ENCODE results near the gene PREP. TPM values are rescaled to one million over a fixed set of nuclear protein-coding genes. Genes with fewer than 3 reads are reported as not detected.

PREP gene
- 38.3 and 38.6 TPM in 2 replicates for polyA plus RNA-seq

DNA sequence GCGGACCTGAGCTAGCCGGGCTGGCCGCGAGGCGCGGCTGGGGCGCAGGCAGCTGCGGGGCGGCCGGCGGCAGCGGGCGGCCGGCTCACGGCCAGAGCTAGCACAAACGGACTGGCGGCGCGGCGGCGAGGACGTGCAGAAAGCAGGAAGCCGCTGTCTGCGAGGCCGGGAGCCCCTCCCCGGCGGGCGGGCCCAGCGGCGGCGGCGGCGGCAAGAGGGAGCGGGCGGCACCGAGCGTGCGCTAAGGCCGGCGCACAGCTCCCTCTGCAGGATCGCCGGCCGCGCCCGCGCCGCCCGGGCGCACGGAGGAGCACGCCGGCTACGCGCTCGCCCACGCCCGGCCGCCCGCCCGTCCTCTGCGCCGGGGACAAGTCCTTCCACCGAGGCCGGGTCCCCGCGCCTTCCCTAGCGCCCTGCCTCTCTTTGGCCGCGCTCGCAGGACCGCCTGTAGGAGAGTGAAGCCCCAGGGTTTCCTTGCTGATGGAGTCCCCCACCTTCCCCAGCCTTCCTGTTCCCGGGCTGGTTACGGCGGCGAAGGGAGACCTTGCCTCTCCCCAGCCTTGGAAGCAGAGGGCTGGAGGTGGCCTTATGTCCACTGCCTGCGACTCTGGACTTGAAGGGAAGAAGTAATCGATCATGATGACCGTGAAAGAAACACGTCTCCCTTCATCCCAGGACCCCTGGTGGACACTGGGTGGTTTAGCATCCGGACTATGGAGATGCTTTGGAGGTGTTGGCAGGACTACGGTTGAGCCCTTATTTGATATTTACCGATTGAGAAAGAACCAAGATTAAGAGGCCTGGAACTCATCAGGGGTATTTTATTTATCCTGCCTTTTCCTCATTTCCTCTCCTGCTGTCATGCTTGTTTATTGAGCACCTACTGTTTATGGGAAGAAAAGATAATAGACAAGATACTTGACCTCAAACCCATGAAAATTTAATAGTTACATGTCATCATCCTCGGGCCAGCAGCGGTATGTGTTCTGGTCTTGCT, at the start of gene PREP:
Gene PREP, minus strand, starts transcription at position 144 of the 997 bp plus-strand sequence. CDS start 191 bp downstream, outside the sequence.

Other genes with a start within 250 kb of the PREP start
- 13.0 and 13.5 TPM in 2 replicates for gene POPDC3, start 223.1 kb downstream of the PREP start, polyA plus RNA-seq